Measurements from ENCODE around the gene GOLGA8O.
"Not testable (repeated sequence)": the region's sequence is repeated elsewhere in the genome, so short reads cannot be mapped to it uniquely, and the experiment has no call there.

GOLGA8O gene

DNA sequence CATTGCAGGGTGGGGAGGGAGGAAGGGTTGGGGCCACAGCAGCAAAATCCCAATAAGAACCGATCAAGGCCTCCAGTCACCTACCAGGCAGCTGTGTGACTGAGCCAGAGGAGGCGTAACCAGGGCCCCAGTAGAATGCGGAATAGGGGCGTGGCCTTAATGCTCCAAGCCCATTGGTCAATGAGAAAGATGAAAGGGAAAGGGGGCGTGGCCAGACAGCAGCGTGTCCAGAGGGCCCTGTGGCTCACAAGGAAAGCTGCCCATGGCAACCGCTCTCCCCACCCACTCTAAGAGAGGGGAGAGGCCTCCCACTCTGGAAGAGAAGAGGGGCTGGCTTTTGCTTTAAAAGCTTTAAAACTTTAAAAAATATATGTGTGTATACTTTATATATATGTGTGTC lies at the start of gene GOLGA8O:
Gene GOLGA8O, minus strand, starts transcription at position 101 of the 400 bp plus-strand sequence. Its CDS starts 98 bp downstream, at position 3.
- not testable (repeated sequence) for H3K27me3 ChIP-seq (ENCODE audit: control insufficient read depth, insufficient read depth, low read length); H3K36me3 ChIP-seq (ENCODE audit: control insufficient read depth, insufficient read depth, low read length); H3K4me3 ChIP-seq (ENCODE audit: low read depth, low read length)

GRCh38 chr15:32504152-32504811 lies 48.8 kb upstream of the GOLGA8O start:
- not testable (repeated sequence) for H3K4me1 ChIP-seq (ENCODE audit: control insufficient read depth, insufficient read depth, low read length); H3K9me3 ChIP-seq (ENCODE audit: control insufficient read depth, insufficient read depth, low read length); H3K27ac ChIP-seq (ENCODE audit: low read depth, low read length); H3K27me3 ChIP-seq (ENCODE audit: control insufficient read depth, insufficient read depth, low read length); H3K4me3 ChIP-seq (ENCODE audit: low read depth, low read length); H3K9ac ChIP-seq (ENCODE audit: low read depth, low read length); H3K36me3 ChIP-seq (ENCODE audit: control insufficient read depth, insufficient read depth, low read length)

More for the DNA sequence above, at the start of gene GOLGA8O:
- H3K27ac ChIP-seq (ENCODE audit: low read depth, low read length); H3K9me3 ChIP-seq (ENCODE audit: control insufficient read depth, insufficient read depth, low read length); H3K4me1 ChIP-seq (ENCODE audit: control insufficient read depth, insufficient read depth, low read length); H3K9ac ChIP-seq (ENCODE audit: low read depth, low read length): not testable (repeated sequence)

GRCh38 chr15:32502946-32503345 lies 47.5 kb upstream of the GOLGA8O start:
- H3K27ac ChIP-seq (ENCODE audit: low read depth, low read length); H3K4me1 ChIP-seq (ENCODE audit: control insufficient read depth, insufficient read depth, low read length); H3K4me3 ChIP-seq (ENCODE audit: low read depth, low read length); H3K36me3 ChIP-seq (ENCODE audit: control insufficient read depth, insufficient read depth, low read length); H3K27me3 ChIP-seq (ENCODE audit: control insufficient read depth, insufficient read depth, low read length); H3K9ac ChIP-seq (ENCODE audit: low read depth, low read length); H3K9me3 ChIP-seq (ENCODE audit: control insufficient read depth, insufficient read depth, low read length): not testable (repeated sequence)

DNA sequence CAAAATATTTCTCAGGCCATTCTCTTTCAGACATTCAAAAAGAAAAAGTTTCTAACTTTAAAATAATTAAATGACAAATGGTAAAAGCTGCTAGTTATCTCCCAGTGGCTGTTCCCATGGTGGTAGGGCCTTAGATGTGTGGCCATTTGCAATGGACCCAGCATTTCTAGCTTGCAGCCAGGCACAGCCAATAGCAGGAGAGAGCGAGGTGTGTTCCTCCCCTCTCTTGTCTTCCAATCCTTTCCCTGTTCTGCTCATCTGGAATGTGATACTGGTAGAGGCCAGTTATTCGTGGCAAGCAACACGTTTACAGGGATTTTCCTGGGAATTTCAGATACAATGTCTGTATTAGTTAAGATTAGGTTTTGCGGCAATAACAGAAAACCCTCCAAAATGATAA lies 37.3 kb upstream of the GOLGA8O start:
- H3K36me3 ChIP-seq (ENCODE audit: control insufficient read depth, insufficient read depth, low read length); H3K4me1 ChIP-seq (ENCODE audit: control insufficient read depth, insufficient read depth, low read length); H3K4me3 ChIP-seq (ENCODE audit: low read depth, low read length); H3K9me3 ChIP-seq (ENCODE audit: control insufficient read depth, insufficient read depth, low read length); H3K9ac ChIP-seq (ENCODE audit: low read depth, low read length); H3K27ac ChIP-seq (ENCODE audit: low read depth, low read length); H3K27me3 ChIP-seq (ENCODE audit: control insufficient read depth, insufficient read depth, low read length): not testable (repeated sequence)

GRCh38 chr15:32486474-32486873 lies 31.0 kb upstream of the GOLGA8O start:
- H3K4me1 ChIP-seq (ENCODE audit: control insufficient read depth, insufficient read depth, low read length); H3K27ac ChIP-seq (ENCODE audit: low read depth, low read length); H3K9me3 ChIP-seq (ENCODE audit: control insufficient read depth, insufficient read depth, low read length); H3K4me3 ChIP-seq (ENCODE audit: low read depth, low read length); H3K36me3 ChIP-seq (ENCODE audit: control insufficient read depth, insufficient read depth, low read length); H3K9ac ChIP-seq (ENCODE audit: low read depth, low read length); H3K27me3 ChIP-seq (ENCODE audit: control insufficient read depth, insufficient read depth, low read length): not testable (repeated sequence)

DNA sequence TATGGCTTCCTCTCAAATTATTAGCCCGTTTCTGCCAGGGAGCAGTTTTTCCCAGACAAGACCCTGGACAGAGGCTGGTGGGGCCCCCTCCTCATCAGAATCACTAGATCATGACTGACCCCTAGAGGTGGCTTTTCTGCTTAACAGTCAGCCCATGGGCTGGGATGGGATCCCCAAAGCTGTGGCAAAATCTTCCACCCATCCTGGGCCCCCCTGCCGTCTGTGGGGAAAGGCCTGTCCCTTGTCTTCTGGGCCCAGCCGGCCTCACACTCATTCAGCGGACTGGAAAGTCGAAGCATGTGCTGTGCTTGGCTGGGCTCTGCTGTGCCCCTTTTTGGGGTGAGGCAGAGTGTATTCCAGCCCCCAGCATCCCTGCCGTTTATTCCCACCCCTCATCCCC lies 27.9 kb upstream of the GOLGA8O start:
- H3K4me3 ChIP-seq (ENCODE audit: low read depth, low read length); H3K27ac ChIP-seq (ENCODE audit: low read depth, low read length); H3K36me3 ChIP-seq (ENCODE audit: control insufficient read depth, insufficient read depth, low read length); H3K4me1 ChIP-seq (ENCODE audit: control insufficient read depth, insufficient read depth, low read length); H3K9ac ChIP-seq (ENCODE audit: low read depth, low read length); H3K27me3 ChIP-seq (ENCODE audit: control insufficient read depth, insufficient read depth, low read length); H3K9me3 ChIP-seq (ENCODE audit: control insufficient read depth, insufficient read depth, low read length): not testable (repeated sequence)

- not testable (repeated sequence) for H3K27me3 ChIP-seq (ENCODE audit: control insufficient read depth, insufficient read depth, low read length); H3K4me1 ChIP-seq (ENCODE audit: control insufficient read depth, insufficient read depth, low read length); H3K9ac ChIP-seq (ENCODE audit: low read depth, low read length); H3K36me3 ChIP-seq (ENCODE audit: control insufficient read depth, insufficient read depth, low read length); H3K4me3 ChIP-seq (ENCODE audit: low read depth, low read length); H3K27ac ChIP-seq (ENCODE audit: low read depth, low read length); H3K9me3 ChIP-seq (ENCODE audit: control insufficient read depth, insufficient read depth, low read length)
These were observed 26.2 kb upstream of the GOLGA8O start for GRCh38 chr15:32481683-32482082.

DNA sequence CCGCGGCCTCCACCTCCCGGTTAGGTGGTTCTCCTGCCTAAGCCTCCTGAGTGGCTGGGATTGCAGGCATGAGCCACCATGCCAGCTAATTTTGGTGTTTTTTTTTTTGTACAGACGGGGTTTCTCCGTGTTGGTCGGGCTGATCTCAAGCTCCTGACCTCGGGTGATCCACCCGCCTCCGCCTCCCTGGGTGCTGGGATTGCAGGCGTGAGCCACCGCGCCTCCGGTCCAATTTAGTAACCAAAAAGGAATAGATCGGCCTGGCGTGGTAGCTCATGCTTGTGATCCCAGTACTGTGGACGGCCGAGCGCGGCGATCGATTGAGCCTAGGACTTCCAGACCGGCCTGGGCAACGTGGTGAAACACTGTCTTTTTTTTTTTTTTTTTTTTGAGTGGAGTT lies 12.6 kb upstream of the GOLGA8O start:
- H3K9me3 ChIP-seq (ENCODE audit: control insufficient read depth, insufficient read depth, low read length); H3K27me3 ChIP-seq (ENCODE audit: control insufficient read depth, insufficient read depth, low read length); H3K4me3 ChIP-seq (ENCODE audit: low read depth, low read length); H3K27ac ChIP-seq (ENCODE audit: low read depth, low read length); H3K4me1 ChIP-seq (ENCODE audit: control insufficient read depth, insufficient read depth, low read length); H3K9ac ChIP-seq (ENCODE audit: low read depth, low read length); H3K36me3 ChIP-seq (ENCODE audit: control insufficient read depth, insufficient read depth, low read length): not testable (repeated sequence)

DNA sequence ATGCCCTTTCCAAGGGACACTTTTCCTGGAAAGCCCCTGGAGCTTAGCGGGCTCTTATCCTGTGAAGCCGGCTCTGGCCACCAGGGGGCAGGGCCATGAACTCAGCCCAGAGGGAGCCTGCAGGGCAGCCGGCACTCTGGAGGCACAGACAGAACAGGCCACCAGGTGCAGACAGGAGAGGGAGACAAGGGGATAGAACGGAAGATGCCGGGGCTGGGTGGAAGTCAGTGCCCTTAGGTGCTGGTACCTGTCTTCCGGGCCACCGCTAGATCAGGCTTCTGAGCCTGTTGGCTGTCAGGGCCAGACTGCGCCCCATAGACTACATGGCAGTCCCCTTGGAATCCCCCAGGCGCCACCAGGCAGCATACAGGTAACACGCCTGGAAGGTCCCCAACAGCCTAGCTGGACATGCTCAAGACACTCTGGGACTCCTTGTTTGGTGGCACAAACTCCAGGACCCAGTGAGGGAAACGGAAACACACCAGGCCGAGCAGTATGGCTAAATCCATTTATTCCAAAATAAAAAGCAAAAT lies 14.9 kb downstream of the GOLGA8O start:
- H3K4me3 ChIP-seq (ENCODE audit: low read depth, low read length); H3K27me3 ChIP-seq (ENCODE audit: control insufficient read depth, insufficient read depth, low read length); H3K9ac ChIP-seq (ENCODE audit: low read depth, low read length); H3K9me3 ChIP-seq (ENCODE audit: control insufficient read depth, insufficient read depth, low read length); H3K4me1 ChIP-seq (ENCODE audit: control insufficient read depth, insufficient read depth, low read length); H3K36me3 ChIP-seq (ENCODE audit: control insufficient read depth, insufficient read depth, low read length); H3K27ac ChIP-seq (ENCODE audit: low read depth, low read length): not testable (repeated sequence)

DNA sequence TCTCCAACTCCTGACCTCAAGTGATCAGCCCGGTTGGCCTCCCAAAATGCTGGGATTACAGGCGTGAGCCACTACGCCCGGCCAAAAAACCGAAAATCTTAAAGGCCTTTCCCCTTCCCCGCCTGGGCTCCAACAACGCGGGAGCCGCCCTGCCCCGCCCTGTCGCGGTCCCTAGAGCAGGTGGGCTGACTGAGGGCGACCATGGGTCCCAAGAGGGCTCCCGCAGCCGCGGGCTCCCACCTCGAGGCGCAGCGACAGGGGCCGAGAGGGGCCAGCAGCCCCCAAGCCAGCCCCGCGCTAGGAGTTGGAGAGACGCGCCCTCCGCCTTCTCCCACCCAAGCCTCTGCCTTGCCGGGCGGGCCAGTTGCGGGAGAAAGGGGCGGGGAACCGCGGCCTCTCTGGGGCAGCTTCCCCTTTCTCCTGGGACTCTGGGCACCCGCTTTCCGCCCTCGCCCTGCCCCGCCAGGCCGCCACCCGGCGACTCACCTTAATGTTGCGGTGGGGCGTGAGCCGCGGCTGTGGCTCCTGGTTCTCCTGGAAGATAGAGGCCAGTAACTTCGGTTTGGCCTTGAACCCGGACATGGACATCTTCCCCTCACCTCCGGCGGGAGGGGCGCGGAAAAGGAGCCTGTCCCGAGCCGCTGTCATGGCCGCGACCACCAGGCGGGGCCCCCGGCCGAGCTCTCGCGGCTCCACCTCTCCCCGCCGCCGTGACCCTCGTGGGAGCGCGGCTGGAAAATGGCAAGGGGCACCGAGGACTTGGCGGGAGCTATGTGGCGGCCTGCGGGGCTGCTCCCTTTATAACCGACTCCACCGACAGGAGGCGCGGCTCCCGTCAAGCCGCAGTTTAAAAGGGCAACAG lies 21.1 kb downstream of the GOLGA8O start:
- H3K4me1 ChIP-seq (ENCODE audit: control insufficient read depth, insufficient read depth, low read length); H3K9ac ChIP-seq (ENCODE audit: low read depth, low read length); H3K27me3 ChIP-seq (ENCODE audit: control insufficient read depth, insufficient read depth, low read length); H3K9me3 ChIP-seq (ENCODE audit: control insufficient read depth, insufficient read depth, low read length); H3K36me3 ChIP-seq (ENCODE audit: control insufficient read depth, insufficient read depth, low read length); H3K4me3 ChIP-seq (ENCODE audit: low read depth, low read length); H3K27ac ChIP-seq (ENCODE audit: low read depth, low read length): not testable (repeated sequence)

GRCh38 chr15:32427635-32428034 lies 27.8 kb downstream of the GOLGA8O start:
- H3K9me3 ChIP-seq (ENCODE audit: control insufficient read depth, insufficient read depth, low read length); H3K36me3 ChIP-seq (ENCODE audit: control insufficient read depth, insufficient read depth, low read length); H3K27ac ChIP-seq (ENCODE audit: low read depth, low read length); H3K4me1 ChIP-seq (ENCODE audit: control insufficient read depth, insufficient read depth, low read length); H3K27me3 ChIP-seq (ENCODE audit: control insufficient read depth, insufficient read depth, low read length); H3K4me3 ChIP-seq (ENCODE audit: low read depth, low read length); H3K9ac ChIP-seq (ENCODE audit: low read depth, low read length): not testable (repeated sequence)
